ENCODE results near the gene P2RX7. TPM values are rescaled to one million over a fixed set of nuclear protein-coding genes. Genes with fewer than 3 reads are reported as not detected.
"Not testable (repeated sequence)": the region's sequence is repeated elsewhere in the genome, so short reads cannot be mapped to it uniquely, and the experiment has no call there.

The P2RX7 gene
- total and polyA plus RNA-seq, 7 donors, result 0.07 to 1.3 (median 0.17) TPM

GRCh38 chr12:121142171-121142950 is 9.7 kb downstream of the P2RX7 start:
- no peak for DNase-seq
- H3K9me3 ChIP-seq, result no peaks in the 10 kb centered on the region
- H3K27ac ChIP-seq, result no peak overlapping the region
- H3K4me1 ChIP-seq, result no peaks in the 10 kb centered on the region
- H3K27me3 ChIP-seq (ENCODE audit: insufficient read depth in 3 of 3, low read length in 2 of 3), result no peaks in the 10 kb centered on the region
- intact Hi-C loops (cut with DNase I), result no loop called here
- no peak for ATAC-seq
- no peak for TF ChIP-seq CTCF (IDR thresholded peaks at IDR 0.05)
- WGBS, 3 donors, result 80 to 92% (median 85%) methylated on average over 11 of the region's 11 CpGs
- no peaks in the 10 kb centered on the region for H3K36me3 ChIP-seq (ENCODE audit: insufficient read depth in 1 of 2, low read depth in 1 of 2)
- no peak overlapping the region for H3K4me3 ChIP-seq

GRCh38 chr12:121144416-121144914 is 11.8 kb downstream of the P2RX7 start:
- 78 to 80% (median 78%) methylated on average over 3 of the region's 3 CpGs for WGBS, 3 donors
- intact Hi-C loops (cut with DNase I), result no loop called here
- Histone ChIP-seq H3K36me3 (ENCODE audit: insufficient read depth in 1 of 2, low read depth in 1 of 2) (no peaks in the 10 kb centered on the region), H3K27me3 (ENCODE audit: insufficient read depth in 3 of 3, low read length in 2 of 3) (no peaks in the 10 kb centered on the region), H3K9me3 (no peaks in the 10 kb centered on the region), H3K27ac (no peak overlapping the region), H3K4me3 (no peak overlapping the region), H3K4me1 (no peaks in the 10 kb centered on the region)
- peak in 1 of 4 donors; percentile 30 for ATAC-seq
- no peak for TF ChIP-seq CTCF (IDR thresholded peaks at IDR 0.05)
- DNase-seq, result no peak

GRCh38 chr12:121145221-121145620 is 12.5 kb downstream of the P2RX7 start:
- Histone ChIP-seq H3K27ac (no peak overlapping the region), H3K9me3 (no peaks in the 10 kb centered on the region), H3K27me3 (ENCODE audit: insufficient read depth in 3 of 3, low read length in 2 of 3) (no peaks in the 10 kb centered on the region), H3K4me1 (no peaks in the 10 kb centered on the region), H3K36me3 (ENCODE audit: insufficient read depth in 1 of 2, low read depth in 1 of 2) (no peaks in the 10 kb centered on the region), H3K4me3 (no peak overlapping the region)
- peak in 1 of 4 donors; percentile 37 for ATAC-seq
- no peak for DNase-seq
- no peak for TF ChIP-seq CTCF (IDR thresholded peaks at IDR 0.05)
- intact Hi-C loops (cut with DNase I), result no loop called here
- 80 to 83% (median 82%) methylated on average over 8 of the region's 8 CpGs for WGBS, 3 donors

GRCh38 chr12:121149289-121149688 is 16.6 kb downstream of the P2RX7 start:
- intact Hi-C loops (cut with DNase I), result loop anchor here in 1 of 2 donors (1.0 kb wide), 1 partner anchor 44 kb away; no protein-coding TSS in a partner anchor
- H3K27ac ChIP-seq; H3K36me3 ChIP-seq (ENCODE audit: insufficient read depth in 1 of 2, low read depth in 1 of 2); ATAC-seq; H3K9me3 ChIP-seq; H3K4me3 ChIP-seq; H3K4me1 ChIP-seq; H3K27me3 ChIP-seq (ENCODE audit: insufficient read depth in 3 of 3, low read length in 2 of 3); DNase-seq: not testable (repeated sequence)
- WGBS, 3 donors, result 76 to 89% (median 87%) methylated on average over 3 of the region's 3 CpGs

- TF ChIP-seq CTCF (IDR thresholded peaks at IDR 0.05), result no peak
- Histone ChIP-seq H3K27me3 (ENCODE audit: insufficient read depth in 3 of 3, low read length in 2 of 3) (peaks cover 0 to 1% (median 0%) of the 10 kb centered on the region in 3 donors), H3K9me3 (no peaks in the 10 kb centered on the region), H3K4me1 (no peaks in the 10 kb centered on the region), H3K4me3 (no peak overlapping the region), H3K27ac (no peak overlapping the region), H3K36me3 (ENCODE audit: insufficient read depth in 1 of 2, low read depth in 1 of 2) (no peaks in the 10 kb centered on the region)
- WGBS, 3 donors, result 76 to 79% (median 78%) methylated on average over 14 of the region's 14 CpGs
- intact Hi-C loops (cut with DNase I), result no loop called here
- no peak for ATAC-seq
- no peak for DNase-seq
Measured at GRCh38 chr12:121154793-121155375, 22.2 kb downstream of the P2RX7 start.
